MV-4-11 (cell line): ENCODE results near the gene KDM3B.

Source experiments
- DNase-seq: peaks from one replicate; lab custom pipeline; 2025; lab: John Stamatoyannopoulos, UW

KDM3B gene

DNA sequence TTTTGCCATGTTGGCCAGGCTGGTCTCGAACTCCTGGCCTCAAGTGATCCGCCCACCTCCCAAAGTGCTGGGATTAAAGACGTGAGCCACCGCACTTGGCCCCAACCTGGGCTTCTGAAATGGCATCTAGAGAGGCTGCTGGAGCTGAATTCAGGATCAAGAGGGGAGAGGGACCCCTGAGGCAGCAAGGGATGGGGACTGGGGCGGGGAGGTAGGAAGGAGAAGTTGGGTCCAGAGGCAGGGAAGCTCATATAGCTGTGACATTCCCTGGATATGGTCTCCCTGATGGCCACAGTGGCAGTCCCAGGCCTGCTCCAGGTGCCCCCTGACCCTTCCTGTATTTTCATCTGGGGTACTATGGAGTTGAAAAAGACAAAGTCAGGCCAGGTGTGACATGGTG is 98.5 kb downstream of the KDM3B start:
- DNase-seq = no peak

- DNase-seq = no peak
Observed at GRCh38 chr5:138452720-138453119, 100.2 kb downstream of the KDM3B start.

DNA sequence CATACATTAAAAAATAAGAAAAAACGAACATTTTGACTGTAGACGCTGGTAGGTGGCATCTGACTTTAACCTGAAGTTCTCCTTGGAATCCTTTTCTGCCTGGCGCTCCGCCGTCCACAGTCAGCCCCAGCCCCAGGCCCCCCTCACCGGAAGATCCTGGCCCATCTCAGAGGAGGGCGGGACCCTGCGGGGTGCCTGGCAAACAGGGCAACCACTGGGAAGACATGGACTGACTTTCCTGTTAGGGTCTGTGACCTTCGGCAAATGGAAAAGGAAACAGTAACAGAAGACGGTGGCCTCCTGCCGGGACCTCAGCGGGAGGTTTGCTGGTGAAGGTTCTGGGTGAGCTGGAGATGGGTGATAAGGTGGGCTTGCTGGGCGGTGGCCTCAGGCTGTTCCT is 101.1 kb downstream of the KDM3B start:
- no peak for DNase-seq

GRCh38 chr5:138454121-138454520 is 101.6 kb downstream of the KDM3B start:
- DNase-seq = no peak

GRCh38 chr5:138455232-138455930 is 102.9 kb downstream of the KDM3B start:
- DNase-seq = no peak

DNA sequence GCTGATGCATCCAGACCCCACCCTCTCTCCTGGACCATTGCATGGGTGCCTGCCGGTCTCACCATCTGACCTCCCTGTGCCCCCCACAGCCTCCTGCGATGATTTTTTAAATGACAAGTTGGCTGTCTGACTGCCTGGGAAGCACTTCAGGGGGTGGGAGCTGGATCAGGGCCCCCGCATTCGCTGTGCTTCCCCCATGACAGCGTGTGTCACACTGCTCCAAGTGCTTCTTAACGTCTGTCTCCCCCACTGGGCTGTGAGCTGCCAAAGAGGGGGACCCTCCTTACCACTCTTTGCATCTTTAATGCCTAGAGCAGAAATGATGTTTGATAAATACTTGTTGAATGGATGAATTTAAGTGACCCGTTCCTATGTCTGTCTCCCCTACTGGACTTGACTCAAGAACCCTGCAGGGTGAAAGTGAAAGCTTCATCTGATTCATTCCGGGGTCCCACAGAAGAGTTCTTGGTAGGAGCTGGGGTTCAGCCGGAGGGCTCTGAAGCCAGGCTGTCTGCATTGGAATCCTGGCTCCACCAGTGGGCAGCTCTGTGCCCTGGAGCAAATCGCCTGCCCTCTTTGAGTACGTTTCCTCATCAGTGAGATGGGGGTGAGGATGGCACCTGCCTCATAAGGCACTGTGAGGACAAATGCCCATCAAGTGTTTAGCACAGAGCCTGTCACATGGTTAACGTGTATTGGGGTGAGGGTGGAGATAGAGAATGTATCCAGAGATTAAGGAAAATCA is 105.2 kb downstream of the KDM3B start:
- no peak for DNase-seq

DNA sequence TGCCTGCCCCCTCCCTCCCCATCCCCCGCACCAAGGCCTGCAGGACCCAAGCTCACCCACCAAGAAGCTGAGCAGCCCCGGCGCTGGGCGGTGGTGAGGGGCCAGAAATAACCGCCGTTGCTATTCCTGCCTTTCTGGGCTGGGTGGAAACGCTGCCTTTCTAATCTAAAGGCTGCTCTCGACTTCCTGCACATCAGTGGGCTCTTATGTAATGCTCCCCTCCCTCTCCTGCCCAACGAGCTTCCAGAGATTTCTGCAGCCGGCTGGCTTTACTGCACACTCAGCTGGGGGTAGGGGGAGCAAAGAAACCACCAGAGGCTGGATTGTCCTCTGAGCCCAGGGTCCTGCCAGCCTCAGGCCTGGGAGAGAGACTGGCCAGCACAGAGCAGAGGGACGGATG is 105.9 kb downstream of the KDM3B start:
- peak; percentile 5 for DNase-seq

DNA sequence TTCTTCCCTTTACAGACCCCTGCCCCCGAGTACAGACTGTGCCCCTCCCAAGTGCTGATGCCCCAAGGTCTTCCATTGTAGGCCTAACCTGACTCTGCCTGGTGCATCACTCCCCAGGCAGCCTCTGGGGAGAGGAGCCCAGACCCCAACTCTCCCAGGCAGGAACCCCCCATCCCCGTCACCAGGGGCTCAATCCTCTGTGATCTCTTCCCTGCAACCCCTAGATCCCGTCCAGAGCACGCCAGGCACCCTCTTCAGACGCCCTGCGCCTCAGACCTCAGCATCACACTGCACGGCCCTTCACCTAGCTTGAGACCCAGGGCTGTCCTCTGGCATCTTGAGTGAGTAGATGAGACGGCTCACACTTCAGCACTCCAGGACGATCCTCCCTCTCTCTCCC is 106.4 kb downstream of the KDM3B start:
- DNase-seq = no peak

- peak; percentile 46 for DNase-seq
Observed at GRCh38 chr5:138459311-138459933, 106.9 kb downstream of the KDM3B start.

DNA sequence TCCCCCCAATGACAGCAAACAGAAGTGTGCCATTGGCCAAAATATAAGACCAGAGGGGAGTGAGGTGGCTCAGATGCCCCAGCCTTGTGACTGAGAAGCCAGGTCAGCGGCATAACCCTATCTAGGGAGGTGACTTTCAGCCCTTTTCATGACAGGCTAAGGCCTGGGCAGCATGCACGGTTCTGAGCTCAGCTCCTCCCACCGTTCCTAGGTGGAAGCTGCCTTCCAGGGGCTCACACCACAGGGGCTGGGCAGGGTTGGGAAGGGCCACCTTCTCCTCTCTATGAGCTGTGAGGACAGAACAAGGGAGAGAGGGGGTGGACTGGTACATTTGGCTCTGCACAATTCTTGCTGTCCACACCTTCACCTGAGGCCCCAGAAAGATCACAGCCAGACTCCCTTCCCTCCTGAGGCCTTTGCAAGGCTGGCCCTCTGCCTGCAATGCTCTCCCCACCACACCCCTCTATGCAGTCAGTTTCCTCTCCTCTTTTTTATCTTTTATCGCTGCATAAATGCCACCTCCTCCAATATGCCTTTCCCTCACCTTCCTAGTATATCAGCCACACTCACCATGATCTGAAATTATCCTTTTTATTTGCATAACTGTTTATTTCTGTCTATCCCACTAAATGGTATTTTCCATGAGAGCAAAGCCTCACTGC is 107.7 kb downstream of the KDM3B start:
- no peak for DNase-seq

GRCh38 chr5:138461343-138462125 is 109.0 kb downstream of the KDM3B start:
- no peak for DNase-seq

- no peak for DNase-seq
Observed at GRCh38 chr5:138463419-138464007, 111.0 kb downstream of the KDM3B start.

DNA sequence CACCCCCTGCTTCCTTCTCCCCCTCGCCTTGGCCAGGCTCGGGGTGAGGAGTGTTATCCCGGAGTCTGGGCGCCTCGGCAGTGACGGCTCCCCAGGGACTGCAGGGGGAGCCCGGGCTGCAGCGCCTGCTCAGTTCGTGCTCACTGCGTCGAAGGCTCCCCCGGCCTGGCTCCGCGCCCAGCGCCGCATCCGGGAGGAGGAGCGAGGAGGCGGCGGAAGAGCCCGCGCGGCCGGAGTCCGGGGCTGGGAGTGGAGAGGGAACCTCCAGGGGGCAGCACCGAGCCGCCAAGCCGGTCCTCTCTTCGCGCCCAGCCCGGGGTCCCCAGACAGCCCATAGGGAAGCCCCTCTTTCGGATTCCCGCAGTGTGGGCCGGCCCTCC is 111.5 kb downstream of the KDM3B start:
- peak; percentile 90 for DNase-seq

DNA sequence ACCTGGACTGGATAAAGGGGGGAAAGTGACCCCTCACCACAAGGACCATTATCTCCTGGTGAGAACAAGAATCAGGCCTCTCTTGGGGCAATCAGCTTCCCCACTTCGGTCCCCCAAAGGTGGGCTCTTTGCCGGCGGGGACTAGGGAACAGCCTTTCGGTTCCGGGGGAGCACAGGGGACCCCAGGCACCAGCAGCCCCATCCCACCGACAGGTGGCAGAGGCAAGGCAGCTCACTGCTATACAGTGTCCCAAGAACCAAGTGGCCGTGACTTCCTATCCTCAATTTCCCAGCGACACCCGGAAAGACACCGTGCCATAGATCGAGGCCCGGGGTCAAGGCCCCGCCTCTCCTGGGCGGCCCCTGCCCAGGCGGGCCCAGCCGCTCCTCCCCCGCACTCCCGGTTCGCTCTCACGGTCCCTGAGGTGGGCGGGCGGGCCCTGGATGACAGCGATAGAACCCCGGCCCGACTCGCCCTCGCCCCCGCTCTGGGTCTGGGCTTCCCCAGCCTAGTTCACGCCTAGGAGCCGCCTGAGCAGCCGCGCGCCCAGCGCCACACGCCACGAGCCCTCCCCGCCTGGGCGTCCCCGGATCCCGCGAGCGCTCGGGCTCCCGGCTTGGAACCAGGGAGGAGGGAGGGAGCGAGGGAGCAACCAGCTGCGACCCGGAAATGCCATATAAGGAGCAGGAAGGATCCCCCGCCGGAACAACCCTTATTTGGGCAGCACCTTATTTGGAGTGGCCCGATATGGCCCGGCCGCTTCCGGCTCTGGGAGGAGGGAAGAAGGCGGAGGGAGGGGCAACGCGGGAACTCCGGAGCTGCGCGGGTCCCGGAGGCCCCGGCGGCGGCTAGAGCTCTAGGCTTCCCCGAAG is 112.1 kb downstream of the KDM3B start:
- DNase-seq = peak; percentile 98

DNA sequence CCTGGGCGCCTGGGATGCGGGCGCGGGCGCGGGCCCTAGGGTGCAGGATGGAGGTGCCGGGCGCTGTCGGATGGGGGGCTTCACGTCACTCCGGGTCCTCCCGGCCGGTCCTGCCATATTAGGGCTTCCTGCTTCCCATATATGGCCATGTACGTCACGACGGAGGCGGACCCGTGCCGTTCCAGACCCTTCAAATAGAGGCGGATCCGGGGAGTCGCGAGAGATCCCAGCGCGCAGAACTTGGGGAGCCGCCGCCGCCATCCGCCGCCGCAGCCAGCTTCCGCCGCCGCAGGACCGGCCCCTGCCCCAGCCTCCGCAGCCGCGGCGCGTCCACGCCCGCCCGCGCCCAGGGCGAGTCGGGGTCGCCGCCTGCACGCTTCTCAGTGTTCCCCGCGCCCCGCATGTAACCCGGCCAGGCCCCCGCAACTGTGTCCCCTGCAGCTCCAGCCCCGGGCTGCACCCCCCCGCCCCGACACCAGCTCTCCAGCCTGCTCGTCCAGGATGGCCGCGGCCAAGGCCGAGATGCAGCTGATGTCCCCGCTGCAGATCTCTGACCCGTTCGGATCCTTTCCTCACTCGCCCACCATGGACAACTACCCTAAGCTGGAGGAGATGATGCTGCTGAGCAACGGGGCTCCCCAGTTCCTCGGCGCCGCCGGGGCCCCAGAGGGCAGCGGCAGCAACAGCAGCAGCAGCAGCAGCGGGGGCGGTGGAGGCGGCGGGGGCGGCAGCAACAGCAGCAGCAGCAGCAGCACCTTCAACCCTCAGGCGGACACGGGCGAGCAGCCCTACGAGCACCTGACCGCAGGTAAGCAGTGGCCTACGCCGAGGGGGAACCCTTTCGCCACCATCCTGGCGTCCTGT is 113.0 kb downstream of the KDM3B start, which contains the start of gene EGR1:
Gene EGR1 (plus strand): TSS at position 219 of the 864 bp plus-strand sequence. CDS start 283 bp downstream, at position 502.
- DNase-seq = peak; percentile 93

- DNase-seq = no peak
Observed at GRCh38 chr5:138466125-138466899, 113.8 kb downstream of the KDM3B start.

DNA sequence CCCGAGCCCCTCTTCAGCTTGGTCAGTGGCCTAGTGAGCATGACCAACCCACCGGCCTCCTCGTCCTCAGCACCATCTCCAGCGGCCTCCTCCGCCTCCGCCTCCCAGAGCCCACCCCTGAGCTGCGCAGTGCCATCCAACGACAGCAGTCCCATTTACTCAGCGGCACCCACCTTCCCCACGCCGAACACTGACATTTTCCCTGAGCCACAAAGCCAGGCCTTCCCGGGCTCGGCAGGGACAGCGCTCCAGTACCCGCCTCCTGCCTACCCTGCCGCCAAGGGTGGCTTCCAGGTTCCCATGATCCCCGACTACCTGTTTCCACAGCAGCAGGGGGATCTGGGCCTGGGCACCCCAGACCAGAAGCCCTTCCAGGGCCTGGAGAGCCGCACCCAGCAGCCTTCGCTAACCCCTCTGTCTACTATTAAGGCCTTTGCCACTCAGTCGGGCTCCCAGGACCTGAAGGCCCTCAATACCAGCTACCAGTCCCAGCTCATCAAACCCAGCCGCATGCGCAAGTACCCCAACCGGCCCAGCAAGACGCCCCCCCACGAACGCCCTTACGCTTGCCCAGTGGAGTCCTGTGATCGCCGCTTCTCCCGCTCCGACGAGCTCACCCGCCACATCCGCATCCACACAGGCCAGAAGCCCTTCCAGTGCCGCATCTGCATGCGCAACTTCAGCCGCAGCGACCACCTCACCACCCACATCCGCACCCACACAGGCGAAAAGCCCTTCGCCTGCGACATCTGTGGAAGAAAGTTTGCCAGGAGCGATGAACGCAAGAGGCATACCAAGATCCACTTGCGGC is 114.6 kb downstream of the KDM3B start:
- no peak for DNase-seq

GRCh38 chr5:138467711-138468132 is 115.2 kb downstream of the KDM3B start:
- DNase-seq = no peak
